HCT116 (cell line): Measurements from ENCODE around the gene COMMD6. TPM values are rescaled to one million over a fixed set of nuclear protein-coding genes. Genes with fewer than 3 reads are reported as not detected.
"Not testable (repeated sequence)": the region's sequence is repeated elsewhere in the genome, so short reads cannot be mapped to it uniquely, and the experiment has no call there.

Experiments used
- ATAC-seq: fragments of 200-7000 bp; cut with Tn5 transposase; 2 replicates; pipeline ENCODE4 v1.9.1; 2020; ENCODE audit warnings: mild to moderate bottlenecking, moderate library complexity
- BruUV-seq: library from RNA; stranded (reverse); fragments of 400-500 nt; replicated peaks from 2 replicates; lab custom pipeline; 2021; lab: Mats Ljungman, UMichigan
- CTCF ChIA-PET: fragments of 300-600 bp; sonication (Branson Sonifier 250); formaldehyde crosslinking; loops from one replicate; lab custom pipeline; 2021; ENCODE audit warnings: antibody characterized with exemption; lab: Charles Lee
- POLR2A ChIA-PET: fragments of 300-600, 350-600 bp; sonication (Branson Sonifier 250); formaldehyde crosslinking; loops from one replicate; lab custom pipeline; 2021; ENCODE audit warnings: antibody characterized with exemption; lab: Charles Lee
- RAD21 ChIA-PET, 2 experiments: fragments of 300-600 bp; sonication (Branson Sonifier 250); formaldehyde crosslinking; loops; one replicate each; lab custom pipeline; 2023; ENCODE audit warnings: low total read pairs in 2 of 2; ENCODE audit not compliant: uncharacterized antibody in 2 of 2, unreplicated experiment in 2 of 2, low non-redundant PET in 1 of 2; lab: Charles Lee
- DNase-seq: peaks from one replicate; pipeline ENCODE4 v3.0.0-alpha.2; 2010; ENCODE audit warnings: low read depth, low spot score
- H2AFZ ChIP-seq: fragments of 200-600 bp; shearing (Covaris generic), sonication (generic); 2 replicates; pipeline ENCODE4 v1.6.1; 2017; ENCODE audit warnings: low read depth, mixed run types, mixed read lengths, antibody characterized with exemption, low read length; ENCODE audit not compliant: poor library complexity, severe bottlenecking
- H3K27ac ChIP-seq: 2 replicates; pipeline ENCODE4 v1.5.1; 2012; ENCODE audit warnings: low read depth, low read length
- H3K27me3 ChIP-seq: fragments of 200-600 bp; sonication (generic); 2 replicates; pipeline ENCODE4 v1.6.1; 2016; ENCODE audit warnings: mixed run types, low read length, mixed read lengths; ENCODE audit not compliant: insufficient read depth
- H3K36me3 ChIP-seq, 2 experiments: fragments of 200-500 bp in 1 of 2; fragments of 200-600 bp in 1 of 2; sonication (Bioruptor generic) in 1 of 2; sonication (generic) in 1 of 2; 2 replicates each; pipeline versions ENCODE4 v1.5.1 to v1.6.1; 2014 to 2016; ENCODE audit warnings: low read length in 2 of 2, inconsistent platforms in 1 of 2, mixed read lengths in 1 of 2, mixed run types in 1 of 2; ENCODE audit not compliant: insufficient read depth in 2 of 2, control insufficient read depth in 1 of 2
- H3K4me1 ChIP-seq, 2 experiments: fragments of 200-600 bp in 1 of 2; sonication (generic) in 1 of 2; 2 replicates each; pipeline versions ENCODE4 v1.5.1 to v1.6.1; 2012 to 2017; ENCODE audit warnings: low read length in 2 of 2, inconsistent platforms in 1 of 2, mild to moderate bottlenecking in 1 of 2, mixed read lengths in 1 of 2, mixed run types in 1 of 2, moderate library complexity in 1 of 2; ENCODE audit not compliant: insufficient read depth in 2 of 2, control insufficient read depth in 1 of 2
- H3K4me2 ChIP-seq: fragments of 200-600 bp; sonication (generic); 2 replicates; pipeline ENCODE4 v1.6.1; 2017; ENCODE audit warnings: mixed run types, low read length, mixed read lengths
- H3K4me3 ChIP-seq, 2 experiments: fragments of 200-600 bp in 1 of 2; sonication (generic) in 1 of 2; replicated peaks in 1 of 2; 2 replicates each; pipeline ENCODE4 v1.5.1; 2011 to 2016; ENCODE audit warnings: low read length in 2 of 2, control low read depth in 1 of 2, low read depth in 1 of 2, mild to moderate bottlenecking in 1 of 2, mixed read lengths in 1 of 2, mixed run types in 1 of 2
- H3K79me2 ChIP-seq: fragments of 200-600 bp; sonication (generic); 2 replicates; pipeline ENCODE4 v1.6.1; 2017; ENCODE audit warnings: mild to moderate bottlenecking, mixed run types, low read length, moderate library complexity, mixed read lengths; ENCODE audit not compliant: insufficient read depth
- H3K9ac ChIP-seq: fragments of 200-600 bp; sonication (generic); 2 replicates; pipeline ENCODE4 v1.6.1; 2016; ENCODE audit warnings: low read length, mixed read lengths
- H3K9me2 ChIP-seq: fragments of 200-600 bp; sonication (generic), shearing (Covaris generic); 2 replicates; pipeline ENCODE4 v1.6.1; 2017; ENCODE audit warnings: mixed run types, mild to moderate bottlenecking, moderate library complexity; ENCODE audit not compliant: insufficient read depth
- H3K9me3 ChIP-seq, 2 experiments: fragments of 200-500 bp in 1 of 2; fragments of 200-600 bp in 1 of 2; sonication (Bioruptor generic) in 1 of 2; sonication (generic) in 1 of 2; 2 replicates each; pipeline ENCODE4 v1.6.1; 2014 to 2017; ENCODE audit warnings: low read length in 2 of 2, mixed read lengths in 2 of 2, inconsistent platforms in 1 of 2, low read depth in 1 of 2, mild to moderate bottlenecking in 1 of 2, mixed run types in 1 of 2, moderate library complexity in 1 of 2; ENCODE audit not compliant: control insufficient read depth in 1 of 2, insufficient read depth in 1 of 2
- H4K20me1 ChIP-seq: fragments of 200-600 bp; sonication (generic), shearing (Covaris generic); 2 replicates; pipeline ENCODE4 v1.6.1; 2017; ENCODE audit warnings: mixed run types, mild to moderate bottlenecking, moderate library complexity; ENCODE audit not compliant: insufficient read depth
- CBX3 ChIP-seq: IDR thresholded peaks from 2 replicates; pipeline ENCODE4 v1.6.1; 2012; ENCODE audit warnings: low read depth
- ELF1 ChIP-seq: IDR thresholded peaks from 2 replicates; pipeline ENCODE4 v1.6.1; 2012; ENCODE audit warnings: low read depth, borderline replicate concordance
- FOSL1 ChIP-seq: IDR thresholded peaks from 2 replicates; pipeline ENCODE4 v1.6.1; 2012; ENCODE audit warnings: low read depth
- JUND ChIP-seq: IDR thresholded peaks from 2 replicates; pipeline ENCODE4 v1.6.1; 2012
- POLR2AphosphoS5 ChIP-seq: IDR thresholded peaks from 2 replicates; pipeline ENCODE4 v1.6.1; 2011; ENCODE audit warnings: mild to moderate bottlenecking, low read depth, low read length, moderate library complexity
- SIN3A ChIP-seq: IDR thresholded peaks from 2 replicates; pipeline ENCODE4 v1.6.1; 2012; ENCODE audit warnings: low read depth
- TCF7L2 ChIP-seq: IDR thresholded peaks from 2 replicates; pipeline ENCODE4 v1.7.0; 2011; ENCODE audit warnings: borderline replicate concordance, inconsistent platforms; ENCODE audit not compliant: insufficient read depth, insufficient read length; ENCODE audit errors: extremely low read depth
- intact Hi-C: fragments of 100-400 bp; cut with micrococcal nuclease; formaldehyde crosslinking; loops from 2 replicates; pipeline ENCODE4 v1.10.0; 2022
- total RNA-seq: library from RNA; stranded (reverse); gene quantifications from one replicate; pipeline ENCODE4 v1.2.1, GENCODE V29; 2021; ENCODE audit not compliant: unreplicated experiment

COMMD6 gene
- total RNA-seq, 1 experiment from 2014 or later: 108 TPM

GRCh38 chr13:75549262-75550158 is 11.9 kb upstream of the COMMD6 start, which contains the start of gene UCHL3 (continued):
- TF ChIP-seq JUND (peak; percentile 68), FOSL1 (no peak), CBX3 (peak; percentile 58; the same call in 1 of the 2 replicates), ELF1 (peak; percentile 36; the same call in 1 of the 2 replicates)

DNA sequence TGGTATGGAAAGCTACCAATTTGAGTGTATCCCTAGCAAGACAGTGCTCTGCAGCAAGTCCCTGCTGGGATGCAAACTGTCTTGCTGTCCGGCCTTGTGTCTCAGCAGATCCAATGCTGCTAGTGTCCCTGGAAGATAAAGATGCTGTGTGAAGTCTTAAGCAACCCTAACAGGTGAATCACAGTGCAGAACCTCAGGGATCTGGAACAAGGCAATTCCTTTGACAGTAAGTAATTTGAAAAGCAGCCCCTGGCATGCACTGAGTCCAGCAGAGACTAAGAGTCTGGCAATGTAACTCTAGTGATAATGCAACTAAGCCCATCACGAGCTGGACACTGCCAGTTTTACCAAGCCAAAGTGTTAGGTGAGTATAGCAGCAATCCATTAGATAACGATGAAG is 10.3 kb upstream of the COMMD6 start:
- no TSS peak for BruUV-seq
- Histone ChIP-seq H4K20me1 (no peaks in the 10 kb centered on the region), H3K4me3 (no peak overlapping the region)
- POLR2A ChIA-PET: no interaction called here
- CTCF ChIA-PET: no interaction called here
- RAD21 ChIA-PET: interaction anchor here in 1 of 2 experiments (0.7 kb wide), 1 partner anchor 66 kb away, joined by 3 read pairs; the partner anchor contains the start of gene TBC1D4
- no peak for DNase-seq
- TF ChIP-seq FOSL1 (no peak), JUND (no peak), POLR2AphosphoS5 (no peak), SIN3A (no peak), TCF7L2 (no peak)
- TF ChIP-seq, all 23 proteins: peak for 0
- no peak overlapping the region for H3K27ac ChIP-seq
- H3K9me2 ChIP-seq: no peaks in the 10 kb centered on the region
- no peaks in the 10 kb centered on the region for H3K9me3 ChIP-seq
- H3K79me2 ChIP-seq: peaks cover 20% of the 10 kb centered on the region
- intact Hi-C loops: loop anchor here (2.0 kb wide), 1 partner anchor 65 kb away; the partner anchor contains the start of gene TBC1D4
- H3K36me3 ChIP-seq: no peaks in the 10 kb centered on the region
- H3K4me1 ChIP-seq: peaks cover 5 to 19% of the 10 kb centered on the region in 2 experiments; a peak in 3 of 4 replicates
- H2AFZ ChIP-seq: no peak overlapping the region
- no peak overlapping the region for H3K4me2 ChIP-seq
- no peaks in the 10 kb centered on the region for H3K27me3 ChIP-seq
- ATAC-seq: no peak
- H3K9ac ChIP-seq: no peak overlapping the region

DNA sequence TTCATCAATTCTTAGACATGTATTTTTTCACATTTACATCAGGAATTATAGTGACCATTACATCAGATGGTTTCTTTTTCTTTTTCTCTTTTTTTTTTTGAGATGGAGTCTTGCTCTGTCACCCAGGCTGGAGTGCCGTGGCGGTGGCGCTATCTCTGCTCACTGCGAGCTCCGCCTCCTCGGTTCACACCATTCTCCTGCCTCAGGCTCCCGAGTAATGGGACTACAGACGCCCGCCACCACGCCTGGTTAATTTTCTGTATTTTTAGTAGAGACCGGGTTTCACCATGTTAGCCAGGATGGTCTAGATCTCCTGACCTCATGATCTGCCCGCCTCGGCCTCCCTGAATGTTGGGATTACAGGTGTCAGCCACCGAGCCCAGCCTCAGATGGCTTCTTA is 7.7 kb upstream of the COMMD6 start:
- RAD21 ChIA-PET, POLR2A ChIA-PET, intact Hi-C loops, H3K36me3 ChIP-seq, DNase-seq, H2AFZ ChIP-seq, BruUV-seq, H3K4me2 ChIP-seq, CTCF ChIA-PET, H3K9ac ChIP-seq, H3K9me2 ChIP-seq, H4K20me1 ChIP-seq, ATAC-seq, H3K79me2 ChIP-seq, H3K9me3 ChIP-seq, H3K27ac ChIP-seq, H3K4me3 ChIP-seq, H3K27me3 ChIP-seq: not testable (repeated sequence)
- H3K4me1 ChIP-seq: peaks cover 0 to 11% of the 10 kb centered on the region in 2 experiments; a peak in 3 of 4 replicates
